Cardiac septum (tissue), 1 donor: ENCODE results near the gene DAPK1. TPM values are rescaled to one million over a fixed set of nuclear protein-coding genes. Genes with fewer than 3 reads are reported as not detected.
"Not testable (repeated sequence)": the region's sequence is repeated elsewhere in the genome, so short reads cannot be mapped to it uniquely, and the experiment has no call there.

Experiments used
- DNase-seq: peaks from one replicate; pipeline ENCODE4 v3.0.0-alpha.2; 2020; ENCODE audit warnings: low spot score
- intact Hi-C: fragments of 100-400 bp; cut with DNase I; formaldehyde crosslinking; loops from one replicate; pipeline ENCODE4 v1.14.0; 2022
- total RNA-seq: library from RNA; stranded (reverse); fragmentation: NEBNext Ultra II Directional; extraction: Animal tissue kit (Norgen Biotek cat#: 25700); gene quantifications from one replicate; pipeline ENCODE4 v1.2.1, GENCODE V29; 2021
- donor health status: DM: no; HTN: no; CAD: no.

The DAPK1 gene
- total RNA-seq, 1 donor from 2014 or later: 2.9 TPM

GRCh38 chr9:87497080-87497603 lies 525 bp upstream of the DAPK1 start:
- intact Hi-C loops: no loop called here
- DNase-seq: no peak

GRCh38 chr9:87498046-87498810 lies 561 bp downstream of the DAPK1 start:
- intact Hi-C loops: no loop called here
- DNase-seq: no peak

GRCh38 chr9:87498811-87499360 lies 1.2 kb downstream of the DAPK1 start:
- DNase-seq: no peak
- intact Hi-C loops: no loop called here

- DNase-seq: no peak
- intact Hi-C loops: no loop called here
Measured at GRCh38 chr9:87499424-87500017, 1.9 kb downstream of the DAPK1 start.

- intact Hi-C loops: no loop called here
- DNase-seq: no peak
Measured at GRCh38 chr9:87500491-87501270, 3.0 kb downstream of the DAPK1 start.

GRCh38 chr9:87501271-87501656 lies 3.6 kb downstream of the DAPK1 start:
- intact Hi-C loops, DNase-seq: not testable (repeated sequence)

GRCh38 chr9:87501806-87502205 lies 4.1 kb downstream of the DAPK1 start:
- intact Hi-C loops: no loop called here
- no peak for DNase-seq

GRCh38 chr9:87502391-87503221 lies 4.9 kb downstream of the DAPK1 start:
- no peak for DNase-seq
- intact Hi-C loops: no loop called here

GRCh38 chr9:87503430-87503829 lies 5.8 kb downstream of the DAPK1 start:
- no peak for DNase-seq
- intact Hi-C loops: no loop called here

GRCh38 chr9:87503927-87504326 lies 6.3 kb downstream of the DAPK1 start:
- intact Hi-C loops: no loop called here
- no peak for DNase-seq

- DNase-seq: no peak
- intact Hi-C loops: no loop called here
Measured at GRCh38 chr9:87504938-87505337, 7.3 kb downstream of the DAPK1 start.

- intact Hi-C loops: no loop called here
- DNase-seq: no peak
Measured at GRCh38 chr9:87505869-87506678, 8.4 kb downstream of the DAPK1 start.

GRCh38 chr9:87507576-87507975 lies 9.9 kb downstream of the DAPK1 start:
- DNase-seq: no peak
- intact Hi-C loops: no loop called here

- DNase-seq: no peak
- intact Hi-C loops: no loop called here
Measured at GRCh38 chr9:87510252-87510683, 12.6 kb downstream of the DAPK1 start.

- DNase-seq: no peak
- intact Hi-C loops: no loop called here
Measured at GRCh38 chr9:87512311-87512710, 14.6 kb downstream of the DAPK1 start.

GRCh38 chr9:87513161-87513560 lies 15.5 kb downstream of the DAPK1 start:
- intact Hi-C loops: no loop called here
- DNase-seq: no peak

GRCh38 chr9:87513880-87514535 lies 16.3 kb downstream of the DAPK1 start:
- intact Hi-C loops: no loop called here
- no peak for DNase-seq

GRCh38 chr9:87515006-87515405 lies 17.3 kb downstream of the DAPK1 start:
- intact Hi-C loops: no loop called here
- DNase-seq: no peak
